ENCODE data around the gene GNG4.

Gene GNG4

DNA sequence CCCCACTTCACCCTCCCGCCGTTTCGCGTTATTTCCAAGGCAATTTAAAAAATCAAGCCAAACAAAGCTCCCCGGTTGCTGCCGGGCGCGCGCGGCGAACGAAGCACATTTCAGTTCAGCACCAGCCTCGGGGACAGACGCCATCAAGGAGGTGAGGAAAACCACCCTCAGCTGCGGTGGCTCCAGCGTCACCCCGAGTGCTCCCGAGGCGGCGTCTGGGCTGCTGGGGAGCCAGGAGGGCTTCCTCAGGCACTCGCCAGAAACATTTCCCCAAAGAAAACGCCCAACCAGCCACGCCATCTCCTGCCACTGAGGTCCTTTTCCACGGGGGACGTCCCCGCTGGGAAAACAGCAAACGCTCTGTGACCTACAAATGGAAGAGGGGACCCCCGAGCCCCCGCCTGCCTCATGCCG, 623 bp downstream of the GNG4 start:
- H3K27ac ChIP-seq, result peak overlapping the region; percentile 90

DNA sequence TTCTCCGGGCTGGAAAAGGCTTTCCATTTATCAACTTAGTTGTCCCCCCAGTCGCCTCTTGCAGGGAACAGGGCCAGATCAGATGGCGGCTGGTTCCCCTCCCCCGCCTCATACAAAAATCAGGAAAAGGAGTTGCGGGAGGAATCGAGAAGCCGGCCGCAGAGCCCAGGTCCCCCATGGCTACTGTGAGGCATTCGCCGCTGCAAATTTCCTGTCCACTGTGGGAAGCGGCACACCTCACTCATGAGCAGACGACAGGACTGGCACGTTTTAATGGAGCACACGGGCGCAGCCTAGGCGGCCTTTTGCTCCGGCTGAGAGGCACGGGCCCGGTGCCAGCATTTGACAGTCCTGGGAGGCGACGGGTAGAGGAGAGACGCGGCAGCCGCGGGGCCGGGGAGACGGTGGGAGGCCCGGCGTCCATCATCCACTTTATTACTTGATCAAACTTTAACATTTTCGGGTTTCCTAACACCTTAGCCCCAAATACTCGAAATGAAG, 1.1 kb downstream of the GNG4 start:
- TF ChIP-seq, protein P1, sequence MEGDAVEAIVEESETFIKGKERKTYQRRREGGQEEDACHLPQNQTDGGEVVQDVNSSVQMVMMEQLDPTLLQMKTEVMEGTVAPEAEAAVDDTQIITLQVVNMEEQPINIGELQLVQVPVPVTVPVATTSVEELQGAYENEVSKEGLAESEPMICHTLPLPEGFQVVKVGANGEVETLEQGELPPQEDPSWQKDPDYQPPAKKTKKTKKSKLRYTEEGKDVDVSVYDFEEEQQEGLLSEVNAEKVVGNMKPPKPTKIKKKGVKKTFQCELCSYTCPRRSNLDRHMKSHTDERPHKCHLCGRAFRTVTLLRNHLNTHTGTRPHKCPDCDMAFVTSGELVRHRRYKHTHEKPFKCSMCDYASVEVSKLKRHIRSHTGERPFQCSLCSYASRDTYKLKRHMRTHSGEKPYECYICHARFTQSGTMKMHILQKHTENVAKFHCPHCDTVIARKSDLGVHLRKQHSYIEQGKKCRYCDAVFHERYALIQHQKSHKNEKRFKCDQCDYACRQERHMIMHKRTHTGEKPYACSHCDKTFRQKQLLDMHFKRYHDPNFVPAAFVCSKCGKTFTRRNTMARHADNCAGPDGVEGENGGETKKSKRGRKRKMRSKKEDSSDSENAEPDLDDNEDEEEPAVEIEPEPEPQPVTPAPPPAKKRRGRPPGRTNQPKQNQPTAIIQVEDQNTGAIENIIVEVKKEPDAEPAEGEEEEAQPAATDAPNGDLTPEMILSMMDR (conservative IDR thresholded peaks at IDR 0.05), result no peak
- peak overlapping the region; percentile 90 for H3K27ac ChIP-seq

More for the DNA sequence above, 623 bp downstream of the GNG4 start:
- TF ChIP-seq, protein P1 (conservative IDR thresholded peaks at IDR 0.05), result no peak

DNA sequence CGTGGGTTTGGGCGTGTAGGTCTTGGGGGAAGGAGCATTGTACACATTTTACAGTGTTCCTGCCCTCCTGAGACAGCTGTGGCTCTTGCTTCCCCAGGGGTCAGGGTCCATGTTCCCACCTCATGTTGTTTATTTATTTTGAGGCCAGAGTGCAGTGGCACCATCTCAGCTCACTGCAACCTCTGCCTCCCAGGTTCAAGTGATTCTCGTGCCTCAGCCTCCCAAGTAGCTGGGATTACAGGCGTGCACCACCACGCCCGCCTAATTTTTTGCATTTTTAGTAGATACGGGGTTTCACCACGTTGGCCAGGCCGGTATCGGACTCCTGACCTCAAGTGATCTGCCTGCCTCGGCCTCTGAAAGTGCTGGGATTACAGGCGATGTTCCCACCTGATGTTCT, 2.0 kb downstream of the GNG4 start:
- H3K27ac ChIP-seq, result peak overlapping the region; percentile 90

DNA sequence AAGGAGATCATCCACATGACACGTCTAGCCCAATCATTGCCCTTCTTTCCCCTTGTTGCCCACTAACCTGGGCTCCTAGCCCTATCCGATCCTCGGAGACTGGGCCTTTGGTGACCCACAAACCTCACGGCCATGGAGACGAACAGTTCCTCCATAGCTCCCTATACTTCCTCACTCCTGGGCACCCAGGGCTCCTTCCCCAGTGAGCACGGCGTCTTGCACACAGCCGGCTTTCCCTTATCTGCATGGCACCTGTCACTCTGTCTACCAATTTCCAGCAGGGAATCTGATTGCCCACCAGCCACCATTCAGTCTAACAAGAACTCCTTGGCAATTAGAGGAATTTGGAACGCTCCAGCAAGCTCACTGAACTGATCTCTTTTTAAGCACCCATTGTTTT, 3.1 kb downstream of the GNG4 start:
- no peak overlapping the region for H3K27ac ChIP-seq
- TF ChIP-seq, protein P1 (conservative IDR thresholded peaks at IDR 0.05), result no peak

DNA sequence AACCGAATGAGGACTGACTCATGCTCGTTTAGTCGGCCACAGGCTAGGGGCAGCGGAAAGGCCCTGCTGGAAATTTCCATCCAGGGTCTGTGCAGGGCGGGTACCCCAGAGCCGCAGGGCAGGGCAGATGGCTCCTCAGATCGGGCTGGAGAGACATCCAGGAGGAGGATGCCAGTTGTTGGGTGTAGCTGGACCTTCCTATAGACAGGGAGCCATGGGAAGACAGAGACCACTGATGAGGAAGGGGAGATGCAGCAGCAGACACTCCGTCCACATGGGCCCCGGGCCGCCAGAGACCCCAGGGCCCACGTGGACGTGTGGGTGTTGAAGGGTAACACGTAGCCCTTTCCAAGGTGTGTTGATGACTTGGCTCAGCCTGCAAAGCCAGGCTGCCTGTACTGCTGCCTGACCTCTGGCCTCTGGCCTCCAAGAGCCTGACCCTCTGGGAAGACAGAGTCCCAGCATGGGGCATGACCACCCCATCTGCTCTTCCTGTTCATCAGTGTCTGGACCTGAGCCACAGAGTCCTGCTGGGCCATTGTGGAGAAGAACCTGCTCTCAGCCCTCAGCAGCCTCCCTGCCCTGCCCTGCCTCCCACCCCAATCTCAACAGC, 4.8 kb downstream of the GNG4 start:
- H3K27ac ChIP-seq, result no peak overlapping the region
- TF ChIP-seq, protein P1 (conservative IDR thresholded peaks at IDR 0.05), result no peak

DNA sequence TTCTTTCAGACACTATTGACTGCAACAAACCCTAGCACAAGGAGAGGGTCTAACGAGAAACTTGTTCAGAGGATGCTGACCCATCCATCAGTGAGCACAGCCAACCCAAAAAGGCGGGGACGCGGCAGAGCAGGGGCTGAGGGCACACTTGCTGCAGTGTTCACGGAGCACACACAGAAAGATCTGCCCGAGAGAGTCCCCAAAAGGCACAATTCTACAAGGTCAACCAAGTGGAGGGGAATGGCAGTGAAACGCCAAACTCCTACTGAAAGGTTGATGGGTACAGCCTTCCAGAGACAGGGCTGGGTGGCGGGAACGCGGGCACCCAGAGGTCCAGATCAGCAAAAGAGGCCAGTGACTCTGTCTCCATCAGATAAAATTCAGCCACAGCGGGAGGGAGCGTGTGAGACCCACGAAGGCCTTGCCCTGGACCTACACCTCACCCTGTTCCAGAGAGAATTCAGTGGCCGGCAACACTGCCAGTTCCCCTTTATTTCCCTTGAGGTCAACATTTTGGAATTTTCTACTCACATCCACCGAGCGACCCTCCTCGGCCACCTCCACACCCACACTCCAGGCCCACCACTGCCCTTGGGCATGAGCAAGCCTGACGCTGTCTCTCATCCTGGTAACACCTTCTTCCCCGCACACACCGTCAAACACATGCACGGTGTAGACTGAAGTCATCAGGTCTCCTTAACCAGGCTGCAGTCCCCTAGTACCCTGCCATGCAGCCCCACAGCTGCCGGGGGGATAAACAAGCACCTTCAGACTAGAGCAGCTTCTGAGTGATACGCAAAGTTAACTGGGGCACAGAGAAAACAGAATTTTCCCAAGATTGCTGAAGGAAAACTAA, 5.5 kb downstream of the GNG4 start:
- H3K27ac ChIP-seq, result no peak overlapping the region
- TF ChIP-seq, protein P1 (conservative IDR thresholded peaks at IDR 0.05), result no peak

DNA sequence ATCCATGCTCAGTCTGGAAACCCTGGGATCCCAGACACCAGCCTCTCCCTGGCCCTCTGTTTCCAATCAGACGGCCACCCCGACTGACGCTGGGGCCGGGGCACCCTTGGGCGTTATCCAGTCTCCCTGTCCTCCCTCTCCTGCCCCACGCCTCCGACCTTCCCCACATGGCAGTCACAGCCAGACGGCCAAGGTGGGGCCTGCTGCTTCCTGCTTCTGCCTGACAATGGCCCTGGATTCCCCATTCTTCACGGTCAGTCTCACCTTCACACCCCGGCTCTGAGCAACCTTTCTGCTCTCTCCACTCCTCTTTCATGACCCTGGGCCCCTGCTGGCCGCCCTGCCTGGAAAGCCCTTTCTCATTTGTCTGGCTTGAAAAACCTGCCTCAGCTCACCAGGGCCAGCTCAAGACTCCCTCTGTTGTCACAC, 6.6 kb downstream of the GNG4 start:
- TF ChIP-seq, protein P1 (conservative IDR thresholded peaks at IDR 0.05), result no peak
- H3K27ac ChIP-seq, result no peak overlapping the region

Measured in VCaP (cell line).